Erythroblast (primary cell): ENCODE measurements around the gene MS4A4E.
"Not testable (repeated sequence)": the region's sequence is repeated elsewhere in the genome, so short reads cannot be mapped to it uniquely, and the experiment has no call there.

ENCODE experiments used
- DNase-seq, 2 experiments: peaks; one replicate each; lab custom pipeline; 2025; lab: John Stamatoyannopoulos, UW
- GATA1 ChIP-seq: IDR thresholded peaks from 2 replicates; pipeline ENCODE4 v1.6.1; 2011; ENCODE audit warnings: low read depth, mild to moderate bottlenecking, control low read depth, low read length, moderate library complexity
- POLR2A ChIP-seq: IDR thresholded peaks from 2 replicates; pipeline ENCODE4 v1.6.1; 2011; ENCODE audit warnings: mild to moderate bottlenecking, low read length

MS4A4E gene

GRCh38 chr11:60208146-60208895, 34.6 kb downstream of the MS4A4E start:
- TF ChIP-seq POLR2A (no peak), GATA1 (no peak)
- DNase-seq = no peak

GRCh38 chr11:60206616-60207015, 36.3 kb downstream of the MS4A4E start:
- TF ChIP-seq GATA1 (no peak), POLR2A (no peak)

GRCh38 chr11:60204922-60205321, 38.0 kb downstream of the MS4A4E start:
- TF ChIP-seq POLR2A (no peak), GATA1 (no peak)
- DNase-seq = no peak

More at GRCh38 chr11:60206616-60207015, 36.3 kb downstream of the MS4A4E start:
- DNase-seq = no peak

- not testable (repeated sequence) for DNase-seq
Observed at GRCh38 chr11:60201334-60201733, 41.6 kb downstream of the MS4A4E start.

GRCh38 chr11:60197442-60197841, 45.5 kb downstream of the MS4A4E start:
- TF ChIP-seq GATA1 (no peak), POLR2A (no peak)
- no peak for DNase-seq

- no peak for TF ChIP-seq GATA1
- no peak for TF ChIP-seq POLR2A
- no peak for DNase-seq
Observed at GRCh38 chr11:60195923-60196368, 47.0 kb downstream of the MS4A4E start.

- no peak for DNase-seq
- no peak for TF ChIP-seq GATA1
- TF ChIP-seq POLR2A = no peak
Observed at GRCh38 chr11:60194511-60194910, 48.4 kb downstream of the MS4A4E start.

GRCh38 chr11:60193687-60194433, 49.1 kb downstream of the MS4A4E start:
- TF ChIP-seq POLR2A (no peak), GATA1 (no peak)
- DNase-seq = peak; percentile 66 to 72

GRCh38 chr11:60192564-60192963, 50.4 kb downstream of the MS4A4E start:
- peak in 1 of 2 experiments; percentile 5 for DNase-seq

- not testable (repeated sequence) for DNase-seq
Observed at GRCh38 chr11:60188481-60188880, 54.5 kb downstream of the MS4A4E start.

GRCh38 chr11:60186128-60186527, 56.8 kb downstream of the MS4A4E start:
- DNase-seq = not testable (repeated sequence)

- not testable (repeated sequence) for DNase-seq
Observed at GRCh38 chr11:60185512-60185827, 57.5 kb downstream of the MS4A4E start.

GRCh38 chr11:60184824-60185511, 58.0 kb downstream of the MS4A4E start:
- TF ChIP-seq POLR2A (no peak), GATA1 (no peak)

GRCh38 chr11:60183591-60184205, 59.2 kb downstream of the MS4A4E start:
- no peak for DNase-seq
- TF ChIP-seq GATA1 = no peak
- no peak for TF ChIP-seq POLR2A

More at GRCh38 chr11:60184824-60185511, 58.0 kb downstream of the MS4A4E start:
- no peak for DNase-seq
